Measurements from ENCODE around the gene MAPKAPK3.

MAPKAPK3 gene

DNA sequence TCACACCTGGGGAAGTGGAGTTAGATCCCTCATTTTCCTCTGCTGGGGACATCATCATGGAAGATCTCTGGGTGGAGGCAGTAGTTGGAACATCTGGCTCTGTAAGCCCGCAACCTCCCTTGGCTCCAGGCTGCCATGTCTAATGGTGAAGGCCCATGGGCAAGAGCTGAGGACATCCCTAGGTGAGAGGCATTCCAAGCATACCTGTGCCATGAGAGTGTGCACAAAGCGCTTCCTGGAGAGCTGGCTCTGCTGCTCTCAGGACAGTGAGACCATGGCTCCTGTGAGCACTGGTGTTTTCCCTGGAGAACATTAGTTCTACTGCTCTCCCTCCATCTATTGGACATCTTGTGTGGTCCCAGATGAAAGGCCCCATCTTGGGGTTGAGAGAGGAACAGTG lies 7.7 kb downstream of the MAPKAPK3 start:
- Mint-ChIP-seq H3K4me1 (peaks cover 8% of the 10 kb centered on the region), H3K9me3 (no peaks in the 10 kb centered on the region), H3K27ac (peak overlapping the region in 1 of 3 experiments; percentile 59), H3K27me3 (ENCODE audit: low read depth) (peaks cover 3% of the 10 kb centered on the region), H3K4me3 (no peak overlapping the region), H3K36me3 (ENCODE audit: low read depth) (peaks cover 11% of the 10 kb centered on the region)
- TF ChIP-seq, protein P1, sequence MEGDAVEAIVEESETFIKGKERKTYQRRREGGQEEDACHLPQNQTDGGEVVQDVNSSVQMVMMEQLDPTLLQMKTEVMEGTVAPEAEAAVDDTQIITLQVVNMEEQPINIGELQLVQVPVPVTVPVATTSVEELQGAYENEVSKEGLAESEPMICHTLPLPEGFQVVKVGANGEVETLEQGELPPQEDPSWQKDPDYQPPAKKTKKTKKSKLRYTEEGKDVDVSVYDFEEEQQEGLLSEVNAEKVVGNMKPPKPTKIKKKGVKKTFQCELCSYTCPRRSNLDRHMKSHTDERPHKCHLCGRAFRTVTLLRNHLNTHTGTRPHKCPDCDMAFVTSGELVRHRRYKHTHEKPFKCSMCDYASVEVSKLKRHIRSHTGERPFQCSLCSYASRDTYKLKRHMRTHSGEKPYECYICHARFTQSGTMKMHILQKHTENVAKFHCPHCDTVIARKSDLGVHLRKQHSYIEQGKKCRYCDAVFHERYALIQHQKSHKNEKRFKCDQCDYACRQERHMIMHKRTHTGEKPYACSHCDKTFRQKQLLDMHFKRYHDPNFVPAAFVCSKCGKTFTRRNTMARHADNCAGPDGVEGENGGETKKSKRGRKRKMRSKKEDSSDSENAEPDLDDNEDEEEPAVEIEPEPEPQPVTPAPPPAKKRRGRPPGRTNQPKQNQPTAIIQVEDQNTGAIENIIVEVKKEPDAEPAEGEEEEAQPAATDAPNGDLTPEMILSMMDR (IDR thresholded peaks at IDR 0.05; ENCODE audit: unreplicated experiment in 3 of 3), result no peak

DNA sequence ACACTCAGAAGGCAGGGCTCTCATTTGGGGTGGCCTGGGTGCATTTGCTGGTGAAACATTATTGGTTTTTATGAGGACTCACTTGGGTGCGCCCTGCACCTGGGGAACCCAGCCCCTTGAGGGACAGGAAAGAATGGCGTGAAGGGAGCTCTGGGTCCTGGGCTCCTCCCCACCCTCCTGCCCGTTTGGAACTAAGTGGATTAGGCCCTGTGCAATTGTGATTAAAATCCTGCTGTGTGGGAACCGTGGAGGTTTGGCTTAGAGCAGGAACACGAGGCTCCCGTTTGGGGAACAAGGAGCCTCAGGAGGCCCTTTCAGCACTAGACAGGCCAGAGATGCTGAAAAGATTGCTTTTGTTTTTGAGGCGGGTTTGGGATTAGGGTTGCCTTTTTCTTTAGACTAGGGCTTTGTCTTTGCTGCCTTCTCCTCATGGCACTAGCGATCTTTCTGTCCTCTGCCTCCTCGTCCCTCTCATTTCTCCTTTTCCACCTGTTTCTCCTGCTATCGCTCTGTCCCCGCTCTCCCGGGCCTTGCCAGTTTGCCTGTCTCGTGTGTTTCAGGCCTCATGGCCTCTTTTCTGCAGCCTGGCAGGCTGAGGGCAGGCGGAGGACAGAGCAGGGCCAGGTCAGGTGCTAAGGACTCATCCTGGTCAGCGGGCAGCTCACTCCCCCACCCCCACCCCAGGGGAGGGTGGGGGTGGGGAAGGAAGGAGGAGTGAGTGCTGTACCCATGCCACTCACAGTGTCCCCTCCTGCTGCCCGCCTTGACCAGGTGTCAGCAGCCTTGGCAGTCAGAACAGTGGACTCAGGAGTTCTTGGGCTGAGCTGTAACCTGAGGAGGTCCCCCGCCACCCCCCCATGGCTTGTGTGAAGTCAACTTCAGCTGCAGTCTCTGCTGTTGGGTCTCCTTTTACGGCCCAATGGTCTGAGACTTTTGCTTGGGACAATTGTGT lies 8.6 kb downstream of the MAPKAPK3 start:
- H3K36me3 Mint-ChIP-seq (ENCODE audit: low read depth), result peaks cover 8% of the 10 kb centered on the region
- H3K4me3 Mint-ChIP-seq, result no peak overlapping the region
- no peaks in the 10 kb centered on the region for H3K9me3 Mint-ChIP-seq
- peaks cover 7% of the 10 kb centered on the region for H3K4me1 Mint-ChIP-seq
- no peak overlapping the region for H3K27ac Mint-ChIP-seq
- TF ChIP-seq, protein P1 (IDR thresholded peaks at IDR 0.05; ENCODE audit: unreplicated experiment in 3 of 3), result no peak
- peaks cover 4% of the 10 kb centered on the region for H3K27me3 Mint-ChIP-seq (ENCODE audit: low read depth)

DNA sequence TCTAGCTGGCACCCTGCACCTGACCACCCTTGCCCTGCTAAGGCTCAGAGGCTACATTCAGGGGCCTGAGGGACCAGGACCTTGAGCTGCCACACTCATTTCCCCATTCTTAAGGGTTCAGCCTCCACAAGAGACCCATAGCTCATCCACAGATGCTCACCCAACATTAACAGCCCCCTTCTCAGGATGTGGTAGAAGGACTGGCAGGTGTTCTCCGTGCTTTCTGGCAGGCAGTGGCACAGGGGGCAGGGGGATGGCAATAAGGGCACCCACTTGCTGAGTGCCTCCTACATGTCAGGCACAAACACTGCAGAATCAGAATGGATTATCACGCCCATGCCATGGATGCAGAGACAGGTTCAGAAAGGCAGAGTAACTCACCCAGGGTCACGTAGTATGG lies 9.4 kb downstream of the MAPKAPK3 start:
- peaks cover 4% of the 10 kb centered on the region for H3K36me3 Mint-ChIP-seq (ENCODE audit: low read depth)
- no peaks in the 10 kb centered on the region for H3K9me3 Mint-ChIP-seq
- peaks cover 12% of the 10 kb centered on the region for H3K4me1 Mint-ChIP-seq
- H3K4me3 Mint-ChIP-seq, result no peak overlapping the region
- no peak overlapping the region for H3K27ac Mint-ChIP-seq
- TF ChIP-seq, protein P1 (IDR thresholded peaks at IDR 0.05; ENCODE audit: unreplicated experiment in 3 of 3), result no peak
- H3K27me3 Mint-ChIP-seq (ENCODE audit: low read depth), result peaks cover 10% of the 10 kb centered on the region

DNA sequence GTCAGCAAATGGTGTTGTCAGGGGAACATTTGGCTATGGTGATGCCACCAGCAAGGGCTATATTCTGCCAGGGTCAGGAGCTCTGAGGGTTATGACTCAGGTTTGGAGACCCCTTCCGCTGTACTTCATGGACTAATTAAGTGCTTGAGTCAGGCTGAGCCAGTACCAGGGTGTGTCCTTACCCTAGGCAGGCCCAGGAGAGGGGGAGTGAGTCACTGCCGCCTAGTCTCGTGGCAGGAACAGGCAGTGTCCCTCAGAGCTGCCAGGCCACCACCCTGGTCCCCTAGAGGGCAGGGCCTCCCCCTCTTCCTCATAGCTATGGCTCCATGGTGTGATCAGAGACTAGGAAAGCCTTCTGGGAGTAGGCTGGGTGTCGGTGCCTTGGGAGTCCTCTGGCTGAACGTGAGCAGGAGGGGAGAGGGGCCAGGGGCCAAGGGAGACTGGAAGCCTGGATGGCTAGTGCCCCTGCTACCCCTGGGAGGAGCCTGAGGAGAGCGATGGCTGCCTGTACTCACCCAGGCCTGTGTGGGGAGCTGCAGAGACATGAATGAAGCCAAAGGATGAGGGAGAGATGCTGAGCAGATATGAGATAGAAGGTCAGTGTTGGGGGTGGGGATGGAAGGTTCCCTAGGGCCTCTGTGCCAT lies 10.6 kb downstream of the MAPKAPK3 start:
- Mint-ChIP-seq H3K36me3 (ENCODE audit: low read depth) (peaks cover 4% of the 10 kb centered on the region), H3K4me3 (no peak overlapping the region), H3K4me1 (peaks cover 23% of the 10 kb centered on the region), H3K9me3 (no peaks in the 10 kb centered on the region), H3K27me3 (ENCODE audit: low read depth) (peaks cover 13% of the 10 kb centered on the region), H3K27ac (no peak overlapping the region)
- TF ChIP-seq, protein P1 (IDR thresholded peaks at IDR 0.05; ENCODE audit: unreplicated experiment in 3 of 3), result peak in 1 of 3 experiments; percentile 10

DNA sequence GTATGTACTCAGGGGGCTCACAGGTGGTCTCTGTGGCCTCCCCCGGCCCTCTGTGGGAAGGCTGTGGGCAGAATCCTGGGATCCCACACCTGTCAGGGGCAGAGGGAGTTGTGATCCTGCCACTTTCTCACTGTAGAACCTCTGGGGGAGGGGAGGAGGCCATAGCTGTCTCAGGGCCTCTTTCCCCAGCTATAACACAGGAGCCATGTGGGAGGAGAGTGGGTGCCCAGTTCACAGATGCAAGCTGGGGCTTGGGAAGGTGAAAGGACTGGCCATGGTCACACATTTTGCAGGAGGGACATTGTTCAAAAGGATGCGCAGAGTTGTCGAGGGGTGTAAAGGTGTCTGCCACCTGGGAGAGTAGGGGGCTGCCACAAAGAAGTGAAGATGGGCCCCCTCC lies 11.7 kb downstream of the MAPKAPK3 start:
- H3K27ac Mint-ChIP-seq, result no peak overlapping the region
- H3K4me3 Mint-ChIP-seq, result no peak overlapping the region
- H3K27me3 Mint-ChIP-seq (ENCODE audit: low read depth), result peaks cover 13% of the 10 kb centered on the region
- H3K4me1 Mint-ChIP-seq, result peaks cover 29% of the 10 kb centered on the region
- no peaks in the 10 kb centered on the region for H3K9me3 Mint-ChIP-seq
- peaks cover 4% of the 10 kb centered on the region for H3K36me3 Mint-ChIP-seq (ENCODE audit: low read depth)
- TF ChIP-seq, protein P1 (IDR thresholded peaks at IDR 0.05; ENCODE audit: unreplicated experiment in 3 of 3), result no peak
